ENCODE results near the gene MAS1. TPM values are rescaled to one million over a fixed set of nuclear protein-coding genes. Genes with fewer than 3 reads are reported as not detected.
"Not testable (repeated sequence)": the region's sequence is repeated elsewhere in the genome, so short reads cannot be mapped to it uniquely, and the experiment has no call there.

Gene MAS1
- total RNA-seq (2014; rRNA removed; shearing (Covaris generic)), result not detected in 2 replicates
- not detected in 2 replicates for polyA plus RNA-seq (2014; cell fraction: nucleus; rRNA removed)

- DNase-seq (ENCODE audit: extremely low read depth, low read depth), result no peak
Observed at GRCh38 chr6:159890792-159891191, at the start of gene MAS1. Gene MAS1 (plus strand): TSS chr6:159890988. CDS start chr6:159906956, 15,968 bp downstream.

- peak; percentile 14 for DNase-seq (ENCODE audit: extremely low read depth, low read depth)
Observed at GRCh38 chr6:159842035-159842434, 48.8 kb upstream of the MAS1 start.

GRCh38 chr6:159844737-159845645 is 45.8 kb upstream of the MAS1 start:
- no peak for DNase-seq (ENCODE audit: extremely low read depth, low read depth)

GRCh38 chr6:159848552-159848951 is 42.2 kb upstream of the MAS1 start:
- not testable (repeated sequence) for DNase-seq (ENCODE audit: extremely low read depth, low read depth)

GRCh38 chr6:159849851-159850250 is 40.9 kb upstream of the MAS1 start:
- not testable (repeated sequence) for DNase-seq (ENCODE audit: extremely low read depth, low read depth)

GRCh38 chr6:159852877-159853276 is 37.9 kb upstream of the MAS1 start:
- DNase-seq (ENCODE audit: extremely low read depth, low read depth), result peak; percentile 8

GRCh38 chr6:159853754-159854153 is 37.0 kb upstream of the MAS1 start:
- no peak for DNase-seq (ENCODE audit: extremely low read depth, low read depth)

GRCh38 chr6:159854959-159855358 is 35.8 kb upstream of the MAS1 start:
- DNase-seq (ENCODE audit: extremely low read depth, low read depth), result no peak

GRCh38 chr6:159858259-159858658 is 32.5 kb upstream of the MAS1 start:
- no peak for DNase-seq (ENCODE audit: extremely low read depth, low read depth)

GRCh38 chr6:159860482-159860881 is 30.3 kb upstream of the MAS1 start:
- DNase-seq (ENCODE audit: extremely low read depth, low read depth), result no peak

GRCh38 chr6:159862103-159862502 is 28.7 kb upstream of the MAS1 start:
- DNase-seq (ENCODE audit: extremely low read depth, low read depth), result no peak

GRCh38 chr6:159863341-159863740 is 27.4 kb upstream of the MAS1 start:
- peak; percentile 43 for DNase-seq (ENCODE audit: extremely low read depth, low read depth)

- no peak for DNase-seq (ENCODE audit: extremely low read depth, low read depth)
Observed at GRCh38 chr6:159865226-159865920, 25.4 kb upstream of the MAS1 start.

- DNase-seq (ENCODE audit: extremely low read depth, low read depth), result no peak
Observed at GRCh38 chr6:159866286-159867247, 24.2 kb upstream of the MAS1 start.

GRCh38 chr6:159871241-159871640 is 19.5 kb upstream of the MAS1 start:
- DNase-seq (ENCODE audit: extremely low read depth, low read depth), result no peak

GRCh38 chr6:159871906-159872305 is 18.9 kb upstream of the MAS1 start:
- no peak for DNase-seq (ENCODE audit: extremely low read depth, low read depth)

GRCh38 chr6:159874435-159874834 is 16.4 kb upstream of the MAS1 start:
- no peak for DNase-seq (ENCODE audit: extremely low read depth, low read depth)

- no peak for DNase-seq (ENCODE audit: extremely low read depth, low read depth)
Observed at GRCh38 chr6:159875194-159875593, 15.6 kb upstream of the MAS1 start.

GRCh38 chr6:159876242-159876641 is 14.5 kb upstream of the MAS1 start:
- no peak for DNase-seq (ENCODE audit: extremely low read depth, low read depth)

- no peak for DNase-seq (ENCODE audit: extremely low read depth, low read depth)
Observed at GRCh38 chr6:159877256-159877808, 13.5 kb upstream of the MAS1 start.

All from NCI-H460 (cell line).